Effector CD4-positive, alpha-beta T cell (primary cell): ENCODE measurements around the gene FHIT.
A peak's percentile ranks its signal among the peaks of the same experiment; 100 is the strongest.

Experiments
- DNase-seq: peaks from one replicate; pipeline ENCODE4 v3.0.0-alpha.2; 2020

FHIT gene

GRCh38 chr3:60015032-60015705, 1236.1 kb downstream of the FHIT start:
- no peak for DNase-seq

DNA sequence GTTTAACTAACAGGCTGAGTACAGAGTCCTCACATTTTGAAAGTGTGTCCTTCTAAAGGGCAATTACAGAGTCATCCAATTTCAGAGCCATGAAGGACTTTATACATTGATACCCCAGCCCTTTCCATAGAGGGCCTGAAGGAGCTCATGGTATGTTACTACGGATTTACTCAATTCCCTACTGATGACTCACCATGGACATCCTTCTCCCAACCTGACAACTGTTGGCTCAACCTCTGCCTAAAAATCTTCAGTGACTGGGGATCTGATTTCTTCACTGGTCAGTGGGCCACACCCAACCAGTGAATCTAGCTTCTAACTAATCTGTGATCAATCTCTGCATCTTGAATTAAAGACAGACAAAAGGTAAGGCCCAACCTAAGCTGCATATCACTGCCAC, 1238.0 kb downstream of the FHIT start:
- no peak for DNase-seq

DNA sequence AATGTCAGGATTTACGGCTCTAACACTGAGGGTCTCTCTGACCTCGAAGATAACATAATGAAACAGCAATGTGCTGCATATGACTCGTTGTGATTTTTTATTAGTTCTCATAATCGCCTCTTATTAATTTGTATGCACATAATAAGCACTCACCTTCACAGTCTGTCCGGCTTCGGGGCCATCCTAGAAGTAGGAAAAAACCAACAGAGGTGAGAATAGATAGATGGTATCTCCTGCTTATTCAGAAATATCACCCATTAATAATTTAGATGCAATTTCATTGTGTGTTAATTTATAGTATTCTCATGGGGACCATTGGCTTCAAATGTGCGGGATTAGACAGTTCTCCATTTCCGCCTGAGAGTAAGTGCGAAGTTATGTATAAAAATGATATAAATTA, 1240.0 kb downstream of the FHIT start:
- DNase-seq = no peak

- peak; percentile 40 for DNase-seq
Observed at GRCh38 chr3:60010781-60011180, 1240.5 kb downstream of the FHIT start.

- DNase-seq = no peak
Observed at GRCh38 chr3:60009931-60010478, 1241.2 kb downstream of the FHIT start.

DNA sequence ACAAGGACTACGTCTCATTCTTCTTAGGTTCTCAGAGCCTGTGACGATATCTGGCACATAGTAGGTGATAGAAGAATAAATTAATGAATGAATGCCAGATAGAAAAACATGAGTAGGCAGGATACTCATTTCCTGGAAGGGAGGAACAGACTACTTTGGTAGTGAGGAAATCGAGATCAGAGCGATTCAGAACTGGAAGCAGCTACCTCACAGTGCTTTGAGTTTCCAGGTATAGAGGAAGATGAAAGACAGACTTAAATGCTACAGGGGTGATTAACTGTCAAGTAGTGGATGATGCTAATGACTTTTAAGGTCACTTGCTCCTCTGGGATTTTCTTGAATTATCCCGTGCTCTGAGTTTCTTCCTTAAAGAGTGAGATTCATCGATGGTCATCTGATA, 1249.9 kb downstream of the FHIT start:
- DNase-seq = no peak

DNA sequence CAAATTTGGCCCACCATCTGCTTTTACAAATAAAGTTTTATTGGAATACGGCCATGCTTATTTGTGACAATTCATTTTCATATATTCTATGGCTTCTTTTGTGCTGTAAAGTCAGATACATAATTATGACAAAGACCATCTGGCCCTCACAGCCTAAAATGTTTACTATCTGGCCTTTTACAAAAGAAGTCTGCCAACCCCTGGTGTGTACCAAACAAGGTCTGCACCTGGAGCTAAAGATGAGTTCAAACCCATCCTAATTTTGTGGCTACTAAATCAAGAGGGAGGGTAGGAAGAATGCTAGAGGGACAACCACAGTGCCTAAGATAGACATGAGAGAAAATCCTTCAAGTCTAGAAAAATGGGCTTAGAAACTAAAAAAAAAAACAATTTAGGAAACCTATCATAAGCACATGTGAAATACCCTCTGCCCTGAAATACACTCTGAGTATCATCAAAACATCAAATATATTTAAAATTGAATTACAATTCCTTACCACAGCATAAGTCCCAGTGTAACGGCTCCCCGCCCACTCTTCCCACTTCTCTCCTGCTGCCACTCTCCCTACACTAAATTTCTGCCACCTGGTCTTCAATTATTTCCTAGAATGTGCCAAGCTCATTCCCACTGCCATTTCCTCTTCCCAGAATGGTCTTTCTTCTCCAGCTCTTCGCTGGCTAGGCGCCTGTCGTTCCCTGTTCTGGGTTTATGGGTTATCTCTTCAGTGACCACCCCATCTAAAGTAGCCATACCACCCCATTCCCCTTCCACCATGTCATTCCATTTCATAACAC, 1250.7 kb downstream of the FHIT start:
- DNase-seq = no peak

- no peak for DNase-seq
Observed at GRCh38 chr3:59998058-59998457, 1253.2 kb downstream of the FHIT start.

GRCh38 chr3:59997583-59997982, 1253.7 kb downstream of the FHIT start:
- no peak for DNase-seq

- DNase-seq = no peak
Observed at GRCh38 chr3:59996056-59996455, 1255.2 kb downstream of the FHIT start.

DNA sequence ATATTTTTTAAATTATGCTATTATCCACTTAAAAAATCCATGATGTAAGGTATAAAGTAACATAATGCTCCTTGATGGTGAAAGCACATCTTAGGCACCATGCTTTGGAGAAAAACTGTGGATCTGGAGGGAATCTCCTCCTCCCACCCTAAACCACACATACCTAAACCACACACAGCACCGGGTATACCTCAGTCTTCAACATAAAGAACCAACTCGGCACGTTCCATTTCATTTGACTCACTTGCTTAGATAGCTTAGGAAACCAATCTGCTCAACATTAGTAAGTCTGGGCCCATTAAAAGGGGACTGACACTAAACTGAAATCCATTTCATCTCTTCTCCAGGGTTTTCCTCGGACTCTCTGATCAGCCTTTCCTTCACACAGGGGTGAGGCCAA, 1255.7 kb downstream of the FHIT start:
- no peak for DNase-seq

- DNase-seq = no peak
Observed at GRCh38 chr3:59994732-59995304, 1256.4 kb downstream of the FHIT start.

- no peak for DNase-seq
Observed at GRCh38 chr3:59992578-59992977, 1258.7 kb downstream of the FHIT start.

- no peak for DNase-seq
Observed at GRCh38 chr3:59990915-59991314, 1260.3 kb downstream of the FHIT start.

GRCh38 chr3:59982510-59982909, 1268.7 kb downstream of the FHIT start:
- no peak for DNase-seq

- DNase-seq = no peak
Observed at GRCh38 chr3:59981377-59981776, 1269.9 kb downstream of the FHIT start.

DNA sequence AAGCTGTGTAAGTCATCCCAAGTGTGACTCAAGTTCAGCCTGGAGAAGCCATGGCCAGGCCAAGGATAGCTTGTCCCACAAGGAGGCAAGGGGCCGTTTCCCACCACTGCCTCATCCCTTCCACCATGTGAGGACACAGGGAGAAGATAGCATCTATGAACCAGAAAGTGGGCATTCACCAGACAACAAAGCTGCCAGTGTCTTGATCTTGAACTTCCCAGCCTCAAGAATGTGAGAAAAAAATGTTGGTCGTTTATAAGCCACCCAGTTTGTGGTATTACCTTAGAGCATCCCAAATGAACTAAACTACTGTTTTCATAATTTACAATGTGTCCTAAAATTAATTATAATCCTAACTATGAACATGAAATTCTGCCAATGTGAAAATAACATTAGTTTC, 1270.7 kb downstream of the FHIT start:
- DNase-seq = no peak

DNA sequence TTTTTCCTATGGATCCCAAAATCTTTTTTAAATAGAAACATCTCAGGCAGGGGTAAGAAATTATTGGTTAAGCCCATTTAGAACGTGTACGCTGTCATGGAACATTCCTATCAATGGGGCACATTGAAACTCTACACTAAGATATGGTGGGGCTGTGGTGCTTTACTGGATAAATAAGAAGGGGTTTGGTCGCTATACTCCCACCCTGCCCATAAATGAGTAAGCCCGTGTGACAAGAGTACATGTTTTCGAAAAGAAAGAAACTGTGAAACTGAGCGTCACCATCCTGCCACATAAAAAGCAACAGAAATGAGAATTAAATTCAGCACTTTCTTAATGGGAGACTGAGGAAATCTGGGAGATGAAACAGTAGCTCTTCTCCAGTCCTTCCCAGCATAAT, 1271.7 kb downstream of the FHIT start:
- DNase-seq = no peak

- DNase-seq = no peak
Observed at GRCh38 chr3:59978979-59979378, 1272.3 kb downstream of the FHIT start.

- DNase-seq = no peak
Observed at GRCh38 chr3:59970796-59971195, 1280.5 kb downstream of the FHIT start.

DNA sequence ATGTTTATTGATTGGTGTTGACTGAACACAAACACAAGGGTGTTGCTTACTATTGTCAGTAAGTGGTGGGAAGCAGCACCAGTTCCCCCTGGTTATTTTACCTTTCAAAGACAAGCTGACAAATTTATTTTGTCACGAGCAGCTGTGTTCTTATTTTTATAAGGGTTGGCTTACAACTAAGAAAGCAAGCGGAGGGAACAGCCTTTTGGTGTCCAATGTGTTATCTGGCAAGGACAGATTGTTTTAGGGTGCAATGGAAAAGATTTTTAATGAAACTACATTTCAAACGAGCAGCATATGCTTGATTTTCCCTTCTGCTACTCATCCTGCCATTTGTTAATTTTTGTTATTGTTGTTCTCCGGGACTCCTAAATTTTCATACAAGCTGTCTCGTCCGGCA, 1280.9 kb downstream of the FHIT start:
- no peak for DNase-seq

GRCh38 chr3:59968513-59969045, 1282.7 kb downstream of the FHIT start:
- no peak for DNase-seq

DNA sequence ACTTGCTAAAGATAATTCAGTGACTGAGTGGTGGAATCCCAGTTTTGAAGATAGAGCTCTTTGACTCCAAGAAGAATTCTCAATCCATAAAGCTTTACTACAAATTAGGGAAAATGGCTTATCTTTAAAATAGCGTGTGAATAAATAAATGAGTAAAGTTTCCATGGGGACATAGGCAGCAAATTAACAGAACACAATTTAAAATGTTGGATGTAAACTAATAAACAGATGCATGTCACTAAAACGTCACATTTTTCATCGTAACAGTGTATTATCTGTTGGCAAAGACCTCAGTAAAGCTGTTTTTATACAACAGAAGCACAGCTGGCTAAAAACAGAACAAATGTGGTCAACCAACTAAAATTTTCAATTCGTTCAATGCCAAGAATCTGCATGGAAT, 1287.6 kb downstream of the FHIT start:
- no peak for DNase-seq

GRCh38 chr3:59957150-59957549, 1294.1 kb downstream of the FHIT start:
- no peak for DNase-seq
